H9 (cell line): Measurements from ENCODE around the gene HRAS. TPM values are rescaled to one million over a fixed set of nuclear protein-coding genes. Genes with fewer than 3 reads are reported as not detected.

ENCODE experiments used
- DNase-seq: peaks from one replicate; pipeline ENCODE4 v3.0.0-alpha.2; 2017
- H2AFZ ChIP-seq: one replicate; pipeline ENCODE4 v1.6.1; 2013; ENCODE audit warnings: mild to moderate bottlenecking, low read length, control low read depth, moderate library complexity
- H2AK5ac ChIP-seq: 2 replicates; pipeline ENCODE4 v1.6.1; 2013; ENCODE audit warnings: low read length, control low read depth, mixed read lengths; ENCODE audit not compliant: insufficient read length
- H2BK120ac ChIP-seq: one replicate; pipeline ENCODE4 v1.6.1; 2013; ENCODE audit warnings: low read depth, mild to moderate bottlenecking, low read length, control low read depth, inconsistent platforms; ENCODE audit not compliant: poor library complexity, severe bottlenecking
- H2BK12ac ChIP-seq: 2 replicates; pipeline ENCODE4 v1.6.1; 2013; ENCODE audit warnings: low read length, control low read depth, mixed read lengths, low read depth; ENCODE audit not compliant: insufficient read length
- H2BK15ac ChIP-seq: 2 replicates; pipeline ENCODE4 v1.6.1; 2013; ENCODE audit warnings: low read depth, low read length, control low read depth
- H2BK20ac ChIP-seq: one replicate; pipeline ENCODE4 v1.6.1; 2013; ENCODE audit warnings: low read depth, mild to moderate bottlenecking, low read length, control low read depth, inconsistent platforms; ENCODE audit not compliant: poor library complexity, severe bottlenecking
- H2BK5ac ChIP-seq: 2 replicates; pipeline ENCODE4 v1.6.1; 2013; ENCODE audit warnings: low read length, control low read depth, mixed read lengths; ENCODE audit not compliant: insufficient read length
- H3K14ac ChIP-seq: 2 replicates; pipeline ENCODE4 v1.6.1; 2013; ENCODE audit warnings: low read length, control low read depth; ENCODE audit not compliant: insufficient read depth
- H3K18ac ChIP-seq: 2 replicates; pipeline ENCODE4 v1.6.1; 2013; ENCODE audit warnings: low read depth, mild to moderate bottlenecking, mixed read lengths, low read length, control low read depth; ENCODE audit not compliant: insufficient read length
- H3K23ac ChIP-seq: 2 replicates; pipeline ENCODE4 v1.6.1; 2013; ENCODE audit warnings: low read length, control low read depth, mixed read lengths, low read depth; ENCODE audit not compliant: insufficient read length
- H3K23me2 ChIP-seq: 2 replicates; pipeline ENCODE4 v1.6.1; 2013; ENCODE audit warnings: low read depth, mild to moderate bottlenecking, mixed read lengths, low read length, control low read depth; ENCODE audit not compliant: insufficient read length, poor library complexity, severe bottlenecking
- H3K27ac ChIP-seq: 2 replicates; pipeline ENCODE4 v1.5.1; 2013; ENCODE audit warnings: low read length, control low read depth, mixed read lengths, low read depth; ENCODE audit not compliant: insufficient read length
- H3K27me3 ChIP-seq: 2 replicates; pipeline ENCODE4 v1.6.1; 2013; ENCODE audit warnings: low read length, control low read depth, inconsistent platforms; ENCODE audit not compliant: insufficient read depth
- H3K4ac ChIP-seq: 2 replicates; pipeline ENCODE4 v1.6.1; 2013; ENCODE audit warnings: low read depth, mild to moderate bottlenecking, control low read depth, inconsistent platforms, low read length, moderate library complexity
- H3K4me1 ChIP-seq: 2 replicates; pipeline ENCODE4 v1.6.1; 2013; ENCODE audit warnings: low read length, control low read depth, inconsistent platforms; ENCODE audit not compliant: insufficient read depth
- H3K4me2 ChIP-seq: 2 replicates; pipeline ENCODE4 v1.6.1; 2013; ENCODE audit warnings: low read length, control low read depth, mixed read lengths; ENCODE audit not compliant: insufficient read length, insufficient read depth
- H3K56ac ChIP-seq: 2 replicates; pipeline ENCODE4 v1.6.1; 2013; ENCODE audit warnings: low read depth, mild to moderate bottlenecking, mixed read lengths, low read length, control low read depth; ENCODE audit not compliant: insufficient read length
- H3K79me1 ChIP-seq: 2 replicates; pipeline ENCODE4 v1.6.1; 2013; ENCODE audit warnings: low read depth, mild to moderate bottlenecking, moderate library complexity, low read length, control low read depth, inconsistent platforms; ENCODE audit not compliant: insufficient read depth, poor library complexity, severe bottlenecking
- H3K79me2 ChIP-seq: 2 replicates; pipeline ENCODE4 v1.6.1; 2013; ENCODE audit warnings: low read length, control low read depth, inconsistent platforms; ENCODE audit not compliant: insufficient read depth
- H3K9ac ChIP-seq: 2 replicates; pipeline ENCODE4 v1.6.1; 2013; ENCODE audit warnings: low read length, control low read depth, mixed read lengths; ENCODE audit not compliant: insufficient read length; ENCODE audit errors: extremely low read depth
- H3K9me3 ChIP-seq: one replicate; pipeline ENCODE4 v1.6.1; 2013; ENCODE audit warnings: low read depth, low read length, inconsistent platforms; ENCODE audit not compliant: control insufficient read depth
- H3T11ph ChIP-seq: one replicate; pipeline ENCODE4 v1.6.1; 2013; ENCODE audit warnings: mild to moderate bottlenecking, low read length, control low read depth, inconsistent platforms
- H4K20me1 ChIP-seq: one replicate; pipeline ENCODE4 v1.6.1; 2013; ENCODE audit not compliant: control insufficient read depth, insufficient read length, insufficient read depth
- H4K5ac ChIP-seq: 2 replicates; pipeline ENCODE4 v1.6.1; 2013; ENCODE audit warnings: low read depth, mild to moderate bottlenecking, mixed read lengths, low read length, control low read depth; ENCODE audit not compliant: insufficient read length
- H4K8ac ChIP-seq: replicated peaks from 2 replicates; pipeline ENCODE4 v1.6.1; 2013; ENCODE audit warnings: low read length, control low read depth, mixed read lengths, low read depth; ENCODE audit not compliant: insufficient read length
- H4K91ac ChIP-seq: 2 replicates; pipeline ENCODE4 v1.6.1; 2013; ENCODE audit warnings: low read depth, mild to moderate bottlenecking, moderate library complexity, mixed read lengths, low read length, control low read depth; ENCODE audit not compliant: insufficient read length
- H3K27ac Mint-ChIP-seq, 3 experiments: 2 replicates in 2 of 3; 3 replicates in 1 of 3; pipeline ENCODE4 v1.8.0; 2020 to 2021; ENCODE audit warnings: mixed read lengths in 3 of 3, mild to moderate bottlenecking in 1 of 3, moderate library complexity in 1 of 3
- H3K27me3 Mint-ChIP-seq: 2 replicates; pipeline ENCODE4 v1.8.0; 2021; ENCODE audit warnings: low read depth, mild to moderate bottlenecking, moderate library complexity, mixed read lengths
- H3K36me3 Mint-ChIP-seq, 3 experiments: 2 replicates in 2 of 3; 3 replicates in 1 of 3; pipeline ENCODE4 v1.8.0; 2020 to 2021; ENCODE audit warnings: low read depth in 3 of 3, mixed read lengths in 3 of 3; ENCODE audit not compliant: insufficient read depth in 1 of 3
- H3K4me1 Mint-ChIP-seq, 2 experiments: 2 replicates each; pipeline ENCODE4 v1.8.0; 2020; ENCODE audit warnings: mixed read lengths in 2 of 2
- H3K4me3 Mint-ChIP-seq, 2 experiments: 2 replicates in 1 of 2; 3 replicates in 1 of 2; pipeline ENCODE4 v1.8.0; 2020 to 2021; ENCODE audit warnings: mild to moderate bottlenecking in 2 of 2, mixed read lengths in 2 of 2, moderate library complexity in 1 of 2
- H3K9me3 Mint-ChIP-seq, 2 experiments: 2 replicates in 1 of 2; 3 replicates in 1 of 2; pipeline ENCODE4 v1.8.0; 2020; ENCODE audit warnings: mild to moderate bottlenecking in 2 of 2, mixed read lengths in 2 of 2, moderate library complexity in 1 of 2
- WGBS: extraction: QIAGEN DNeasy Blood & Tissue Kit; methylation state at CpG from one replicate; pipeline ENCODE4 v1.1.7; 2013; ENCODE audit warnings: missing lambda C conversion rate, low lambda C conversion rate, mixed read lengths; ENCODE audit not compliant: insufficient read length; ENCODE audit errors: extremely low coverage; 5-methylcytosine and 5-hydroxymethylcytosine counted together
- total RNA-seq: library from RNA; stranded (reverse); gene quantifications from 2 replicates; pipeline ENCODE4 v1.2.1, GENCODE V29; 2021
- TF ChIP-seq, protein P1 (sequence below): fragments of 200-600 bp; sonication (generic); conservative IDR thresholded peaks from 3 replicates; pipeline ENCODE4 v1.8.0; 2021; ENCODE audit warnings: antibody characterized with exemption, mild to moderate bottlenecking

Gene HRAS
- total RNA-seq, 1 experiment from 2014 or later: 61.8 TPM

- Mint-ChIP-seq H3K27ac (no peak overlapping the region), H3K4me3 (peak overlapping the region; percentile 58 to 73)
These were observed 19.9 kb upstream of the HRAS start for GRCh38 chr11:555227-555779.

More at GRCh38 chr11:555227-555779, 19.9 kb upstream of the HRAS start:
- Histone ChIP-seq H4K5ac (no peak overlapping the region), H2BK12ac (no peak overlapping the region), H2BK5ac (no peak overlapping the region), H3K23ac (no peak overlapping the region), H4K20me1 (no peaks in the 10 kb centered on the region), H2BK15ac (no peak overlapping the region), H3K27ac (no peak overlapping the region), H4K8ac (no peak overlapping the region), H2AK5ac (no peak overlapping the region), H3K79me1 (no peaks in the 10 kb centered on the region), H3K79me2 (no peaks in the 10 kb centered on the region), H3K18ac (no peak overlapping the region), H3K9ac (no peak overlapping the region), H2BK120ac (no peak overlapping the region), H3K56ac (no peak overlapping the region), H3K14ac (no peak overlapping the region; the same call in 1 of the 2 replicates), H3K4me2 (peak overlapping the region; percentile 37), H2AFZ (no peak overlapping the region), H3K4me1 (no peaks in the 10 kb centered on the region), H3K23me2 (peaks cover 7% of the 10 kb centered on the region), H4K91ac (no peak overlapping the region), H3K4ac (no peak overlapping the region), H2BK20ac (no peak overlapping the region), H3K27me3 (peaks cover 5% of the 10 kb centered on the region; the same call in 1 of the 2 replicates), H3T11ph (no peak overlapping the region), H3K9me3 (no peaks in the 10 kb centered on the region)
- no CpG with 5 or more reads among the region's 57 CpGs for WGBS
- DNase-seq: no peak
- Mint-ChIP-seq H3K36me3 (peaks cover 0 to 2% (median 0%) of the 10 kb centered on the region in 3 experiments; a peak in 4 of 7 replicates), H3K9me3 (no peaks in the 10 kb centered on the region; a peak in 2 of 5 replicates), H3K27me3 (peaks cover 34% of the 10 kb centered on the region), H3K4me1 (peaks cover 7 to 17% of the 10 kb centered on the region in 2 experiments)
- TF ChIP-seq, protein P1, sequence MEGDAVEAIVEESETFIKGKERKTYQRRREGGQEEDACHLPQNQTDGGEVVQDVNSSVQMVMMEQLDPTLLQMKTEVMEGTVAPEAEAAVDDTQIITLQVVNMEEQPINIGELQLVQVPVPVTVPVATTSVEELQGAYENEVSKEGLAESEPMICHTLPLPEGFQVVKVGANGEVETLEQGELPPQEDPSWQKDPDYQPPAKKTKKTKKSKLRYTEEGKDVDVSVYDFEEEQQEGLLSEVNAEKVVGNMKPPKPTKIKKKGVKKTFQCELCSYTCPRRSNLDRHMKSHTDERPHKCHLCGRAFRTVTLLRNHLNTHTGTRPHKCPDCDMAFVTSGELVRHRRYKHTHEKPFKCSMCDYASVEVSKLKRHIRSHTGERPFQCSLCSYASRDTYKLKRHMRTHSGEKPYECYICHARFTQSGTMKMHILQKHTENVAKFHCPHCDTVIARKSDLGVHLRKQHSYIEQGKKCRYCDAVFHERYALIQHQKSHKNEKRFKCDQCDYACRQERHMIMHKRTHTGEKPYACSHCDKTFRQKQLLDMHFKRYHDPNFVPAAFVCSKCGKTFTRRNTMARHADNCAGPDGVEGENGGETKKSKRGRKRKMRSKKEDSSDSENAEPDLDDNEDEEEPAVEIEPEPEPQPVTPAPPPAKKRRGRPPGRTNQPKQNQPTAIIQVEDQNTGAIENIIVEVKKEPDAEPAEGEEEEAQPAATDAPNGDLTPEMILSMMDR: no peak
